ENCODE measurements around the gene RNF151.
"Not testable (repeated sequence)": the region's sequence is repeated elsewhere in the genome, so short reads cannot be mapped to it uniquely, and the experiment has no call there.

The RNF151 gene

DNA sequence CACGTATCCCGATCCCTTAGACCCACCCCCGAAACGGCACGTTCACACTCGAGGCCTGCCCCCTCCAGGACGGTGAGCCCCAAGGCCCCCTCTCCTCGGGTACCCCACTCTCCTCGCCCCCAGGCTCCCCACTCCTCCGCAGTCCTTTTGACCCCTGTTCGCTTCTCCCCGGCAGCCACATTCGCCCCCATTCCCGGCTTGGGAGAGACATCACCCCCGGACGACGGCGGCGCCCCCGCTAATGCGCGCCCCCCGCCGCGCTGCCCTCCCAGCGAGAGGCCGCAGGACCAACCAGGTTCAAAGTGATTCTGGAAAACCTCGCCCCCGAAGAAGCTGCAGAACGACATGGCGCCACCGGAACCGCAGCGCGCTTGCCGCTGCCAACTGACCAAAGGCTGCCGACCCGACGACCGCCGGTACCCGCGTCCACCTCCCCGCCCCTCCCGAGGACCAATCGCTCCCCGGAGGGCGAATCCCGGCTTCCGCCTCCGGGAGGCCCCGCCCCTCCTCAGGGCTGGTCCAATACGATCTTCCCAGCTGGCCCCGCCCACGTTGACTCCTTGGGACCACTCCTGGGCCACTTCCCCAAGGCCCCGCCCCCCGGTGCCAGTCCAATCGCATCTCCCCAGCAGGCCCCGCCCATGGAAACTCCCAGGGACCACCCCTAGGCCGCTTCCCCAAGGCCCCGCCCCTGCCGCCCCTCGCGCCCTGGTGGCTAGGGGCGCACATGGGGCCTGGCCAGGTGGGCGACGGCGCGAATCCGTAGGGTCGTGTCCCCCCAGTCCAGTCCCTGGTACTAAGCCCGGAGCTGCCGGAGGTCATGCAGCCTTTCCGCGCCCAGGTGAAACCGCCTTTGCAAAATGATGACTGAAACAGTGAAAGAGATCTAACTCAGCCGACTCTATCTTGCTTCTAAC lies 23.6 kb upstream of the RNF151 start, which contains the start of gene MSRB1:
Gene MSRB1 (minus strand): TSS at position 390 of the 917 bp plus-strand sequence. CDS start 43 bp downstream, at position 347.
- H3K9me3 ChIP-seq (ENCODE audit: control insufficient read depth, insufficient read depth, low read length): no peaks in the 10 kb centered on the region
- H3K9ac ChIP-seq (ENCODE audit: low read depth, low read length): peak within 1 kb of the TSS; percentile 80
- peaks cover 4% of the 10 kb centered on the region; the same call in 1 of the 2 replicates for H3K4me1 ChIP-seq (ENCODE audit: insufficient read depth, low read length)
- peaks cover 5% of the 10 kb centered on the region; the same call in 1 of the 2 replicates for H3K36me3 ChIP-seq (ENCODE audit: insufficient read depth, low read length)

DNA sequence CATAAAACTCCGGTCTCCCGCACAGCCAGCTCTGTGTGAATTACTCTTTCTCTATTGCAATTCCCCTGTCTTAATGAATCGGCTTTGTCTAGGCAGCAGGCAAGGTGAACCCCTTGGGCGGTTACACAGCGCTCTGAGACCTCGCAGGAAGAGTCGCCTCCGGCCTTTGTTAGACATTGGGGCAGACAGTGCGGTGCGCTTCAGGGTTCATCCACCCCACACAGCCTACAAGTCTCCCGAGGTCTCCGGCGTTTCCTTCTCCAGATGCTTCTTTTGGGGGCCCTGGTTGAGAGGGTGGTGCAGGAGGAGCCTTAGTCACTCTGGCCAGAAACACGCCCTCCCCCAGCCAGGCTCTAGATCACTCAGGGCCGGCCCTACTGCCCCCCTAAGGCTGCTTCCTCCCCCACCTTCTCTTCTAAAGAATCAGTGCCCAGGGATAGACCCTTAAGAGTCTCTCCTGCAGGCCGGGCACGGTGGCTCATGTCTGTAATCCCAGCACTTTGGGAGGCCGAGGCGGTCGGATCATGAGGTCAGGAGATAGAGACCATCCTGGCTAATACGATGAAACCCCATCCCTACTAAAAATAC lies 21.9 kb upstream of the RNF151 start:
- H3K36me3 ChIP-seq (ENCODE audit: insufficient read depth, low read length): peaks cover 3% of the 10 kb centered on the region; the same call in 1 of the 2 replicates
- H3K9ac ChIP-seq (ENCODE audit: low read depth, low read length): no peak overlapping the region
- no peaks in the 10 kb centered on the region for H3K9me3 ChIP-seq (ENCODE audit: control insufficient read depth, insufficient read depth, low read length)
- H3K4me1 ChIP-seq (ENCODE audit: insufficient read depth, low read length): peaks cover 4% of the 10 kb centered on the region; the same call in 1 of the 2 replicates

DNA sequence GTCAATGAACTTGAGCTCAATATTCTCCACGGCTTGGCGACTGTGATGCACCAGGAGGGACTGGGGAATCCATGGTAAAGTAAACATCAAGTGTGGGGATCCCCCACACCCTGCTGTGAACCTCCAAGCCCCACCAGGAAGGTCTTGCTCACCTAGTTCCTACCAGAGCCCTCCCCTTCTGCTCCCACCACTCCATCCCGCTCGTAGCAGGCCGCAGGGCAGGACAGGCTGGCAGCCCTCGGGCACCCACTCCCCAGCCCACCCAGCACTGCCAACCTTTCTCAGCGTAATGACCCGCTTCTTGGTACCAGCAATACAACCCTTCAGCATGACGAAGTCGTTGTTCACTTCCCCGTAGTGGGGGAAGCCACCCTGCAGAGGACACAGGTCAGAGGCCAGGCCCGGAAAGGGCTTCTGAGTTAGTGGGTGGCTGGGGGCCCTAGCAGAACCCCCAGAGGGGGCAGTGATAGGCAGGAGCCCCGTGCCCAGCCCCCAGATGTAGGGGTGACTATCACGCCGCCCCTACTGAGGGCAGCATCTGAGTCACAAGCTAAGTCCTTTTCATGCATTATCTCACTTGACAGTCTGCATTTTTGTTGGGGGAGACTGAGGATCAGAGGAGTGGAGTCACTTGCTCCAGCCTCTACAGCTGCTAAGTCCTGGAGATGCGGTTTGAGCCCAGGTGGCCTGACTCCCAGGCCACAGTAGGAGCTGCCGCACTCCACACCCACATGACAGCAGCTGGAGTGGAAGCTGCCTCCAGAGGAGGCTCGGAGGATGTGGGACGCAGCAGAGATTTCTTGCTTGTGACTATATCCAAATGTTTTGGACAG lies 20.9 kb upstream of the RNF151 start:
- Histone ChIP-seq H3K36me3 (ENCODE audit: insufficient read depth, low read length) (no peaks in the 10 kb centered on the region), H3K4me1 (ENCODE audit: insufficient read depth, low read length) (peaks cover 4% of the 10 kb centered on the region; the same call in 1 of the 2 replicates)

DNA sequence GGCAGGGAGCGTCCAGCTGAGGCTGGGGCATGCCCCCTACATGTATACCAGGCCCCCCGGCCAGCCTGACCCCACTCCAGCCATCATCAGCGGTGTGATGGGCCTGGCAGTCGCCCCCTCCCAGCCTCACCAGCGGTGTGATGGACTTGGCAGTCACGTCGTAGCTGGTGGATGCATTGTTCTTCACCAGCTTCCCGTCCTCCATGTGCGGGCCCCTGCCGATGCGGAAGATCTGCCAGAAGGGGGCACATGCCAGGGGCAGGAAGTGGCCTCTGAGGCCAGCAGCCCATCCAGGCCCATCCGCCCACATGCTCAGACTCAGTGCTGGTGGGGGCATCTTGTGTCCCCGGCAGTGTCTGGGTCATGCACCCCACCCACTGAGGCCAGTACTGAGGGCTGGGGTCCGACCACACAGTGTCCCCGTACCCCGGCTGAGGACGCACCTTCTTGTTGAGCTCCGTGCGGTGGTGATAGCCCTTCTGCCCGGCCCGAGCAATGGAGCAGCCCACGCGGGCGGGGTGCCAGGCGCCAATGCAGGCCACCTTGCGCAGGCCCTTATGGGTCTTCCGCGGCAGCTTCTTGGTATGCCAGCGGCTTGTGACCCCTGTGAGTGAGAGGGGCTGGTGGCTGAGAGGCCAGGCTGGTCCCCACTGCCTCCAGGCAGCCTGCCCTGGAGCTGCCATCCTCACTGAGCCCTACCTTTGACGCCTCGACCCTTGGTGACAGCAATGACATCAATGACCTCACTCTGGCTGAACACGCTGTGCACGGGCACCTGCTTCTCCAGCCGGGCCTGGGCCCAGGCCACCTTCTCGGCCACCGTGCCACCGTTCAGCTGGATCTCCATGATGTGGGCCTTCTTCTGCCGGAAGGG lies 19.9 kb upstream of the RNF151 start:
- H3K9ac ChIP-seq (ENCODE audit: low read depth, low read length): no peak overlapping the region
- no peaks in the 10 kb centered on the region for H3K9me3 ChIP-seq (ENCODE audit: control insufficient read depth, insufficient read depth, low read length)
- peaks cover 4% of the 10 kb centered on the region; the same call in 1 of the 2 replicates for H3K4me1 ChIP-seq (ENCODE audit: insufficient read depth, low read length)
- H3K36me3 ChIP-seq (ENCODE audit: insufficient read depth, low read length): no peaks in the 10 kb centered on the region

More for the DNA sequence above, 20.9 kb upstream of the RNF151 start:
- H3K9me3 ChIP-seq (ENCODE audit: control insufficient read depth, insufficient read depth, low read length): no peaks in the 10 kb centered on the region
- H3K9ac ChIP-seq (ENCODE audit: low read depth, low read length): no peak overlapping the region

DNA sequence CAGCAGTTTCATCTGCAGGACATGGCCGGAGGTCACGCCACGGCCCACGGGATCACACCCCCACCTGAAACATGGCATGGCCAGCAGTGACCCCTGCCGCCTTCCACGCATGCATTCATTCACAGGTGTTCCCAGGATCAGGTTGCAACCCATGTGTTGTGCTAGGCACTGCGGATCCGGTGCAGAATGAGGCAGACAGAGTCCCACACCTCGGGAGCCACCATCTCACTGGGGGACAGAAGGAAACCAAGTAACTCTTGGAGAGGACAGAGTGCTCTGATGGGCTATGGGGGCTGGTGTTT lies 19.3 kb upstream of the RNF151 start:
- Histone ChIP-seq H3K4me1 (ENCODE audit: insufficient read depth, low read length) (no peaks in the 10 kb centered on the region; the same call in 1 of the 2 replicates), H3K36me3 (ENCODE audit: insufficient read depth, low read length) (no peaks in the 10 kb centered on the region), H3K9me3 (ENCODE audit: control insufficient read depth, insufficient read depth, low read length) (no peaks in the 10 kb centered on the region), H3K9ac (ENCODE audit: low read depth, low read length) (no peak overlapping the region)

DNA sequence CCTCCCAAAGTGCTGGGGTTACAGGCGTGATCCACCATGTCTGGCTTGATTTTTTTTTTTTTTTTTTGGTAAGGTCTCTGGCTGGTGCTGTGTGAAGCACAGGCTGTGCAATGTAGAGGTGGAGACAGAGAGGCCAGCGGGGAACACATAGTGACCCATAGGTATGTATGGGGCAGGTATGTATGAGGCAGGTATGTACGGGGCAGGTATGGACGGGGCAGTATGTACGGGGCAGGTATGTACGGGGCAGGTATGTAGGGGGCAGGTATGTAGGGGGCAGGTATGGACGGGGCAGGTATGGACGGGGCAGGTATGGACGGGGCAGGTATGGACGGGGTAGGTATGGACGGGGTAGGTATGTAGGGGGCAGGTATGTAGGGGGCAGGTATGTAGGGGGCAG lies 17.1 kb upstream of the RNF151 start:
- Histone ChIP-seq H3K36me3 (ENCODE audit: insufficient read depth, low read length) (no peaks in the 10 kb centered on the region), H3K9ac (ENCODE audit: low read depth, low read length) (no peak overlapping the region), H3K4me1 (ENCODE audit: insufficient read depth, low read length) (no peaks in the 10 kb centered on the region; the same call in 1 of the 2 replicates), H3K9me3 (ENCODE audit: control insufficient read depth, insufficient read depth, low read length) (no peaks in the 10 kb centered on the region)

DNA sequence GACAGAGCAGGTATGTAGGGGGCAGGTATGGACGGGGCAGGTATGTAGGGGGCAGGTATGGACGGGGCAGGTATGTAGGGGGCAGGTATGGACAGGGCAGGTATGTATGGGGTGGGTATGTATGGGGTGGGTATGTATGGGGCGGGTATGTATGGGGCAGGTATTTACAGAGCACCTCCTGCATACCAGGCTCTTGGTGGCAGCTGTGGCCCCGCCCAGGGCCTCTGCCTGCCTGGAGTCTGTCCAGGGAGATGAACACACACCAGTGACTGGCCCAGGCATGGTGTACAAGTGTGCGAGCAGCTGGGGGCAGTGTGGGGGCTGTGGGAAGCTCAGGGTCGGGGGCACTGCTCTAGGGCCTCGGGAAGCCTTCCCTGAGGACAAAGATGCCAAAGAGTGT lies 16.6 kb upstream of the RNF151 start:
- no peaks in the 10 kb centered on the region for H3K9me3 ChIP-seq (ENCODE audit: control insufficient read depth, insufficient read depth, low read length)
- no peak overlapping the region for H3K9ac ChIP-seq (ENCODE audit: low read depth, low read length)
- H3K36me3 ChIP-seq (ENCODE audit: insufficient read depth, low read length): no peaks in the 10 kb centered on the region
- H3K4me1 ChIP-seq (ENCODE audit: insufficient read depth, low read length): no peaks in the 10 kb centered on the region

DNA sequence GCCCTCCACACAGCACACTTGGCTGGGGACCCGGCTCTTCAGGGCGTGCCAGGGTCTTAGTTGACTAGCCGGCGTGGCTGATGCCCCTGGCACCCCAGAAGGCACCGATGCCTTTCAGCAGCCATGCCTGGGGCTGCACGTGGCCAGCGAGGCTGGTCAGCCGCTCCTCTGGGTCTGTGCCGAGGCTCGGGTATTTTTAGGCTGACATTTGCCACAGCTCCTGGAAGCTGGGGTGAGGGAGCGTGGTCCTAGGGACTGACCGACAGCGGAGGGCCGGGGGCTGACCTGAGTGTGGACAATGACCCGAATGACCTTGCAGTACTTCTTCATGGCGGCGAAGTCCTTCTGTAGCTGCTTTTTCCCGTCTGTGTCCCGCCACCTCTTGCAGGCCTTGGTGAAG lies 16.1 kb upstream of the RNF151 start:
- Histone ChIP-seq H3K9ac (ENCODE audit: low read depth, low read length) (no peak overlapping the region), H3K4me1 (ENCODE audit: insufficient read depth, low read length) (no peaks in the 10 kb centered on the region), H3K36me3 (ENCODE audit: insufficient read depth, low read length) (no peaks in the 10 kb centered on the region), H3K9me3 (ENCODE audit: control insufficient read depth, insufficient read depth, low read length) (no peaks in the 10 kb centered on the region)

DNA sequence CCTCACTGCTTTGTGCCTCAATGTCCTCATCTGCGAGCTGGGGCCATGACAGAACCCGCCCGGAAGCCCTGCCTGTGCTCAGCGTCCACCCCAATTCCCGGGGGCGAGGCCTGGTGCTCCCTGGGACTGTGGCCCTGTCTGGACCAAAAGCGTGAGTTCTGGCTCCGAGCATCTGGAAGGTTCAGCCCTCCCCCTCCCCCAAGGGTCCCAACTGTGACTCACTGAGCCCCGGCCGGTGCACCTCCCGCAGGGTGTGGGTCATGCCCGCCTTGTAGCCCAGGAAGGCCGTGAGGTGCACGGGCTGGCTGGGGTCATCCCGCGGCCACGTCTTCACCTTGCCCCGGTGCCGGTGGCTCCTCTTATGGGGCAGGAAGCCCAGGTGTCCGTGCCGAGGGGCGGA lies 12.9 kb upstream of the RNF151 start:
- Histone ChIP-seq H3K4me1 (ENCODE audit: insufficient read depth, low read length) (no peaks in the 10 kb centered on the region), H3K9ac (ENCODE audit: low read depth, low read length) (no peak overlapping the region), H3K9me3 (ENCODE audit: control insufficient read depth, insufficient read depth, low read length) (no peaks in the 10 kb centered on the region), H3K36me3 (ENCODE audit: insufficient read depth, low read length) (no peaks in the 10 kb centered on the region)

DNA sequence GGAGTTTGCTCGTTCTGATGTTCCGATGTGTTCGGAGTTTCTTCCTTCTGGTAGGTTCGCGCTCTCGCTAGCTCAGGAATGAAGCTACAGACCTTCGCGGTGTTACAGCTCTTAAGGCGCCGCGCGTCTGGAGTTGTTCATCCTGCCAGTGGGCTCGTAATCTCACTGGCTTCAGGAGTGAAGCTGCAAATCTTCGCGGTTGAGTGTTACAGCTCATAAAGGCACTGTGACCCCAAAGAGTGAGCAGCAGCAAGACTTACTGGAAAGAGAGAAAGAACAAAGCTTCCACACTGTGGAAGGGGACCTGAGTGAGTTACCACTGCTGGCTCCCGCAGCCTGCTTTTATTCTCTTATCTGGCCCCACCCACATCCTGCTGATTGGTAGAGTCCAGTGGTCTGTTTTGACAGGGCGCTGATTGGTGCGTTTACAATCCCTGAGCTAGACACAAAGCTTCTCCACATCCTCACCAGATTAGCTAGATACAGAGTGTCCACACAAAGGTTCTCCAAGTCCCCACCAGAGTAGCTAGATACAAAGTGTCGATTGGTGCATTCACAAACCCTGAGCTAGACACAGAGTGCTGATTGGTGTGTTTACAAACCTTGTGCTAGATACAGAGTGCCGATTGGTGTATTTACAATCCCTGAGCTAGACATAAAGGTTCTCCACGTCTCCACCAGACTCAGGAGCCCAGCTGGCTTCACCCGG lies 9.1 kb upstream of the RNF151 start:
- H3K9ac ChIP-seq (ENCODE audit: low read depth, low read length); H3K9me3 ChIP-seq (ENCODE audit: control insufficient read depth, insufficient read depth, low read length); H3K36me3 ChIP-seq (ENCODE audit: insufficient read depth, low read length); H3K4me1 ChIP-seq (ENCODE audit: insufficient read depth, low read length): not testable (repeated sequence)

DNA sequence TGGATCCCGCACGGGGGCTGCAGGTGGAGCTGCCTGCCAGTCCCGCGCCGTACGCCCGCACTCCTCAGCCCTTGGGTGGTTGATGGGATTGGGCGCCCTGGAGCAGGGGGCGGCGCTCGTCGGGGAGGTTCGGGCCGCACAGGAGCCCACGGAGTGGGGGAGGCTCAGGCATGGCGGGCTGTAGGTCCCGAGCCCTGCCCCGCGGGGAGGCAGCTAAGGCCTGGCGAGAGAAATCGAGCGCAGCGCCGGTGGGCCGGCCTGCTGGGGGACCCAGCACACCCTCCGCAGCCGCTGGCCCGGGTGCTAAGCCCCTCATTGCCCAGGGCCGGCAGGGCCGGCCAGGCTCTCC lies 8.5 kb upstream of the RNF151 start:
- H3K9ac ChIP-seq (ENCODE audit: low read depth, low read length); H3K4me1 ChIP-seq (ENCODE audit: insufficient read depth, low read length); H3K9me3 ChIP-seq (ENCODE audit: control insufficient read depth, insufficient read depth, low read length): not testable (repeated sequence)
- H3K36me3 ChIP-seq (ENCODE audit: insufficient read depth, low read length): peaks cover 12% of the 10 kb centered on the region

DNA sequence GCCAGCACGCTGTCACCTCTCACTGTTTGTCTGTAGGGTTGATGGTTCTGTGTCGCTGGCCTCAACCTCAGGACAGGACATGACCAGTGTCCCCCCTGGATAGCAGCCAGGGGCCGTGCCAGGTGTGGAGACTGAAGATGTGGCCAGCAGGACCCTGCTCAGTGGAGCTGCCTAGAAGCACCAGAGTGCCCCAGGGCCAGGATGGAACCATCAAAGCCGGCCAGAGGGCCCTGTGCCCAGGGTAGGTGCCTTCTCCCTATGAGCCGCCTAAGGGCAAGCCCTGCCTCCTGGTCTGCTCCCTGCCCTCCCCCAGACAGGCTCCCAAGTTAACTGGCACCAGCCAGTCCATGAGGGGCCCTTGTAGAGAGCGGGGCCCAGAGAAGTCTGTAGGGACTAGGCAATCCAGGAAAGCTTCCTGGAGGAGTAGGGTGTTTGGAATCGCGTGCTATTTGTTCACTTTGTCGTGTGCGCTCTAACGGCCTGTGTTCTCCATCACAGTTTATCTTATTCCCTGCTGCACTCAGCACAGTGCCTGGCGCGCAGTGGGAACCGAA lies 7.9 kb upstream of the RNF151 start:
- peaks cover 5% of the 10 kb centered on the region; the same call in 1 of the 2 replicates for H3K4me1 ChIP-seq (ENCODE audit: insufficient read depth, low read length)
- H3K9ac ChIP-seq (ENCODE audit: low read depth, low read length): peak overlapping the region; percentile 91; the same call in 1 of the 2 replicates
- peaks cover 19% of the 10 kb centered on the region for H3K36me3 ChIP-seq (ENCODE audit: insufficient read depth, low read length)
- no peaks in the 10 kb centered on the region for H3K9me3 ChIP-seq (ENCODE audit: control insufficient read depth, insufficient read depth, low read length)

Data from ES-I3 (cell line).